Measurements from ENCODE around the gene ITGAX. TPM values are rescaled to one million over a fixed set of nuclear protein-coding genes. Genes with fewer than 3 reads are reported as not detected.

The ITGAX gene
- total and polyA plus RNA-seq, 2 experiments from 2014 or later: not detected

GRCh38 chr16:31410082-31410481, 55.1 kb downstream of the ITGAX start:
- H3K4me2 ChIP-seq (ENCODE audit: unreplicated experiment): no peak overlapping the region
- no peaks in the 10 kb centered on the region for H3K36me3 ChIP-seq (ENCODE audit: low read depth)
- no peaks in the 10 kb centered on the region for H3F3A ChIP-seq (ENCODE audit: insufficient read depth)
- DNase-seq: no peak
- no peak overlapping the region for H3K9ac ChIP-seq
- H3K9me2 ChIP-seq (ENCODE audit: insufficient read depth): no peaks in the 10 kb centered on the region
- H3K27me3 ChIP-seq (replicated peaks; ENCODE audit: insufficient read depth): no peaks in the 10 kb centered on the region
- no peaks in the 10 kb centered on the region for H4K20me1 ChIP-seq (ENCODE audit: insufficient read depth)
- TF ChIP-seq EZH2phosphoT487 (IDR thresholded peaks at IDR 0.05; ENCODE audit: insufficient read depth, low read depth) (no peak), EZH2 (IDR thresholded peaks at IDR 0.05; ENCODE audit: insufficient read depth, poor library complexity, severe bottlenecking) (no peak)
- 74 to 77% methylated on average over 8 to 9 of the region's 9 CpGs for WGBS, 2 experiments (ENCODE audit: low coverage in 1 of 2, low lambda C conversion rate in 2 of 2, missing lambda C conversion rate in 2 of 2)
- H2AFZ ChIP-seq: no peak overlapping the region
- H3K4me3 ChIP-seq: no peak overlapping the region
- no peak overlapping the region for H3K27ac ChIP-seq
- H3K79me2 ChIP-seq (ENCODE audit: insufficient read depth): no peaks in the 10 kb centered on the region
- H3K4me1 ChIP-seq (ENCODE audit: insufficient read depth): 0 out of 2 replicates have a peak, but pooled peaks cover 4% of the 10 kb centered on the region
- no peaks in the 10 kb centered on the region for H3K9me3 ChIP-seq (ENCODE audit: low read depth)
- in situ Hi-C loops (cut with MboI): no loop called here

- 64 to 69% methylated on average over 15 to 17 of the region's 22 CpGs for WGBS, 2 experiments (ENCODE audit: low coverage in 1 of 2, low lambda C conversion rate in 2 of 2, missing lambda C conversion rate in 2 of 2)
- in situ Hi-C loops (cut with MboI): no loop called here
Observed at GRCh38 chr16:31411024-31411844, 56.3 kb downstream of the ITGAX start.

DNA sequence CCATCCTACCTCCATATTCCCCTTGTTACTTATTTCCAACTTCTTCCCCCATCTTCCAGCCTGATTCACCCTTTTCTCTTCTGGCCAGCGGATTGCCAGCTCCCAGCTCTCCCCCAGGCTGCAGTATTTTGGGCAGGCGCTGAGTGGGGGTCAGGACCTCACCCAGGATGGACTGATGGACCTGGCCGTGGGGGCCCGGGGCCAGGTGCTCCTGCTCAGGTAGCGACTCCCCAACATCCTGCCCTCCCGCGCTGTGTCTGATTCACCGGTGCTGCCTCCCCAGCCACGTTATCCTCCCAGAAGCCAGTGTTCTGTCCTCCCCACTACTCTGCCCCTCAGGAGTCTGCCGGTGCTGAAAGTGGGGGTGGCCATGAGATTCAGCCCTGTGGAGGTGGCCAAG, 57.8 kb downstream of the ITGAX start:
- no peaks in the 10 kb centered on the region for H3F3A ChIP-seq (ENCODE audit: insufficient read depth)
- no peaks in the 10 kb centered on the region for H3K9me3 ChIP-seq (ENCODE audit: low read depth)
- H3K79me2 ChIP-seq (ENCODE audit: insufficient read depth): no peaks in the 10 kb centered on the region
- DNase-seq: no peak
- no peak overlapping the region for H3K27ac ChIP-seq
- no peaks in the 10 kb centered on the region for H3K9me2 ChIP-seq (ENCODE audit: insufficient read depth)
- H3K4me1 ChIP-seq (ENCODE audit: insufficient read depth): 0 out of 2 replicates have a peak, but pooled peaks cover 4% of the 10 kb centered on the region
- no peaks in the 10 kb centered on the region for H3K36me3 ChIP-seq (ENCODE audit: low read depth)
- WGBS, 2 experiments (ENCODE audit: low coverage in 1 of 2, low lambda C conversion rate in 2 of 2, missing lambda C conversion rate in 2 of 2): 52 to 64% methylated on average over 7 to 9 of the region's 10 CpGs
- TF ChIP-seq EZH2 (IDR thresholded peaks at IDR 0.05; ENCODE audit: insufficient read depth, poor library complexity, severe bottlenecking) (no peak), EZH2phosphoT487 (IDR thresholded peaks at IDR 0.05; ENCODE audit: insufficient read depth, low read depth) (no peak)
- H2AFZ ChIP-seq: no peak overlapping the region
- in situ Hi-C loops (cut with MboI): no loop called here
- H3K4me3 ChIP-seq: no peak overlapping the region
- H3K4me2 ChIP-seq (ENCODE audit: unreplicated experiment): no peak overlapping the region
- no peak overlapping the region for H3K9ac ChIP-seq
- H3K27me3 ChIP-seq (replicated peaks; ENCODE audit: insufficient read depth): no peaks in the 10 kb centered on the region
- H4K20me1 ChIP-seq (ENCODE audit: insufficient read depth): no peaks in the 10 kb centered on the region

More at GRCh38 chr16:31411024-31411844, 56.3 kb downstream of the ITGAX start:
- H3K27me3 ChIP-seq (replicated peaks; ENCODE audit: insufficient read depth): no peaks in the 10 kb centered on the region
- 0 out of 2 replicates have a peak, but pooled peaks cover 4% of the 10 kb centered on the region for H3K4me1 ChIP-seq (ENCODE audit: insufficient read depth)
- H3K4me2 ChIP-seq (ENCODE audit: unreplicated experiment): no peak overlapping the region
- H4K20me1 ChIP-seq (ENCODE audit: insufficient read depth): no peaks in the 10 kb centered on the region
- H3K27ac ChIP-seq: no peak overlapping the region
- H3K36me3 ChIP-seq (ENCODE audit: low read depth): no peaks in the 10 kb centered on the region
- H3F3A ChIP-seq (ENCODE audit: insufficient read depth): no peaks in the 10 kb centered on the region
- H3K9me3 ChIP-seq (ENCODE audit: low read depth): no peaks in the 10 kb centered on the region
- no peaks in the 10 kb centered on the region for H3K9me2 ChIP-seq (ENCODE audit: insufficient read depth)
- TF ChIP-seq EZH2phosphoT487 (IDR thresholded peaks at IDR 0.05; ENCODE audit: insufficient read depth, low read depth) (no peak), EZH2 (IDR thresholded peaks at IDR 0.05; ENCODE audit: insufficient read depth, poor library complexity, severe bottlenecking) (no peak)
- no peak overlapping the region for H2AFZ ChIP-seq
- no peak overlapping the region for H3K9ac ChIP-seq
- H3K4me3 ChIP-seq: no peak overlapping the region
- H3K79me2 ChIP-seq (ENCODE audit: insufficient read depth): no peaks in the 10 kb centered on the region
- peak; percentile 6 for DNase-seq

GRCh38 chr16:31413381-31413780, 58.4 kb downstream of the ITGAX start:
- no peak for DNase-seq
- Histone ChIP-seq H4K20me1 (ENCODE audit: insufficient read depth) (no peaks in the 10 kb centered on the region), H3K27ac (no peak overlapping the region), H3F3A (ENCODE audit: insufficient read depth) (no peaks in the 10 kb centered on the region), H2AFZ (no peak overlapping the region), H3K4me1 (ENCODE audit: insufficient read depth) (0 out of 2 replicates have a peak, but pooled peaks cover 4% of the 10 kb centered on the region), H3K9me2 (ENCODE audit: insufficient read depth) (no peaks in the 10 kb centered on the region), H3K4me2 (ENCODE audit: unreplicated experiment) (no peak overlapping the region), H3K36me3 (ENCODE audit: low read depth) (no peaks in the 10 kb centered on the region), H3K9ac (no peak overlapping the region), H3K9me3 (ENCODE audit: low read depth) (no peaks in the 10 kb centered on the region), H3K79me2 (ENCODE audit: insufficient read depth) (no peaks in the 10 kb centered on the region), H3K27me3 (replicated peaks; ENCODE audit: insufficient read depth) (no peaks in the 10 kb centered on the region), H3K4me3 (no peak overlapping the region)
- 72 to 79% methylated on average over 5 of the region's 5 CpGs for WGBS, 2 experiments (ENCODE audit: low coverage in 1 of 2, low lambda C conversion rate in 2 of 2, missing lambda C conversion rate in 2 of 2)
- in situ Hi-C loops (cut with MboI): no loop called here
- TF ChIP-seq EZH2phosphoT487 (IDR thresholded peaks at IDR 0.05; ENCODE audit: insufficient read depth, low read depth) (no peak), EZH2 (IDR thresholded peaks at IDR 0.05; ENCODE audit: insufficient read depth, poor library complexity, severe bottlenecking) (no peak)

All from GM23248 (cell line).